Liver (tissue), 9 donors: Measurements from ENCODE around the gene SLFN12L. TPM values are rescaled to one million over a fixed set of nuclear protein-coding genes. Genes with fewer than 3 reads are reported as not detected.
A peak's percentile ranks its signal among the peaks of the same experiment; 100 is the strongest.

Experiments used
- DNase-seq: peaks from one replicate; pipeline ENCODE4 v3.0.0-alpha.2; 2017; ENCODE audit warnings: low spot score
- H3K27ac ChIP-seq, 2 donors: one replicate each; pipeline ENCODE4 v1.7.0; 2013; ENCODE audit warnings: inconsistent platforms in 2 of 2, low read length in 2 of 2, control low read depth in 1 of 2, low read depth in 1 of 2, mild to moderate bottlenecking in 1 of 2
- H3K27me3 ChIP-seq, 4 donors: one replicate each; pipeline versions ENCODE4 v1.6.1 to v1.7.0; 2013; ENCODE audit warnings: low read length in 3 of 4, inconsistent platforms in 1 of 4, mild to moderate bottlenecking in 1 of 4, moderate library complexity in 1 of 4; ENCODE audit not compliant: control insufficient read depth in 4 of 4, insufficient read depth in 4 of 4
- H3K36me3 ChIP-seq, 4 donors: one replicate each; pipeline versions ENCODE4 v1.6.1 to v1.7.0; 2013; ENCODE audit warnings: low read length in 3 of 4, mild to moderate bottlenecking in 3 of 4, low read depth in 1 of 4, moderate library complexity in 1 of 4; ENCODE audit not compliant: control insufficient read depth in 4 of 4, insufficient read depth in 3 of 4
- H3K4me1 ChIP-seq, 4 donors: one replicate each; pipeline versions ENCODE4 v1.6.1 to v1.7.0; 2013; ENCODE audit warnings: low read length in 3 of 4, mild to moderate bottlenecking in 3 of 4, moderate library complexity in 1 of 4; ENCODE audit not compliant: control insufficient read depth in 4 of 4, insufficient read depth in 4 of 4
- H3K4me3 ChIP-seq, 3 donors: one replicate each; pipeline versions ENCODE4 v1.6.1 to v1.7.0; 2013; ENCODE audit warnings: low read length in 3 of 3, control low read depth in 1 of 3, low read depth in 1 of 3, mild to moderate bottlenecking in 1 of 3
- H3K9ac ChIP-seq, 2 donors: one replicate each; pipeline ENCODE4 v1.7.0; 2013; ENCODE audit warnings: low read length in 2 of 2, mild to moderate bottlenecking in 2 of 2, moderate library complexity in 2 of 2, control low read depth in 1 of 2, low read depth in 1 of 2
- H3K9me3 ChIP-seq, 4 donors: one replicate each; pipeline versions ENCODE4 v1.6.1 to v1.7.0; 2013; ENCODE audit warnings: low read length in 3 of 4; ENCODE audit not compliant: control insufficient read depth in 4 of 4
- ATF3 ChIP-seq: IDR thresholded peaks from 2 replicates; pipeline ENCODE4 v1.6.1; 2016; ENCODE audit warnings: antibody characterized with exemption
- CTCF ChIP-seq: fragments of 150-350 bp; IDR thresholded peaks from 2 replicates; pipeline ENCODE4 v1.5.1; 2017; ENCODE audit warnings: improper control_type of control experiment, low read depth, low read length; ENCODE audit not compliant: missing input control
- EGR1 ChIP-seq, 2 donors: IDR thresholded peaks; 2 replicates each; pipeline ENCODE4 v1.6.1; 2016 to 2018; ENCODE audit warnings: antibody characterized with exemption in 2 of 2, low read depth in 2 of 2
- FOXA1 ChIP-seq: IDR thresholded peaks from 2 replicates; pipeline ENCODE4 v1.6.1; 2016; ENCODE audit warnings: antibody characterized with exemption
- FOXA2 ChIP-seq: IDR thresholded peaks from 2 replicates; pipeline ENCODE4 v1.6.1; 2016; ENCODE audit warnings: antibody characterized with exemption
- GABPA ChIP-seq, 2 donors: IDR thresholded peaks in 1 of 2; conservative IDR thresholded peaks in 1 of 2; 2 replicates each; pipeline ENCODE4 v1.6.1; 2016; ENCODE audit warnings: antibody characterized with exemption in 2 of 2, mild to moderate bottlenecking in 1 of 2, moderate library complexity in 1 of 2
- HNF4A ChIP-seq, 2 donors: conservative IDR thresholded peaks; 2 replicates each; pipeline ENCODE4 v1.6.1; 2016; ENCODE audit warnings: antibody characterized with exemption in 2 of 2, mild to moderate bottlenecking in 2 of 2
- HNF4G ChIP-seq: IDR thresholded peaks from 2 replicates; pipeline ENCODE4 v1.6.1; 2016; ENCODE audit warnings: antibody characterized with exemption
- JUND ChIP-seq, 2 donors: IDR thresholded peaks; 2 replicates each; pipeline ENCODE4 v1.6.1; 2016; ENCODE audit warnings: antibody characterized with exemption in 2 of 2
- MAX ChIP-seq: IDR thresholded peaks from 2 replicates; pipeline ENCODE4 v1.6.1; 2016; ENCODE audit warnings: antibody characterized with exemption
- NR2F2 ChIP-seq: IDR thresholded peaks from 2 replicates; pipeline ENCODE4 v1.6.1; 2016; ENCODE audit warnings: antibody characterized with exemption
- RAD21 ChIP-seq, 2 donors: IDR thresholded peaks; 2 replicates each; pipeline ENCODE4 v1.6.1; 2016; ENCODE audit warnings: antibody characterized with exemption in 2 of 2, mild to moderate bottlenecking in 2 of 2
- RXRA ChIP-seq, 2 donors: IDR thresholded peaks; 2 replicates each; pipeline ENCODE4 v1.6.1; 2017 to 2018; ENCODE audit warnings: antibody characterized with exemption in 2 of 2, mild to moderate bottlenecking in 1 of 2
- SP1 ChIP-seq: IDR thresholded peaks from 2 replicates; pipeline ENCODE4 v1.6.1; 2018; ENCODE audit warnings: antibody characterized with exemption, mild to moderate bottlenecking
- TAF1 ChIP-seq: conservative IDR thresholded peaks from 2 replicates; pipeline ENCODE4 v1.6.1; 2016; ENCODE audit warnings: antibody characterized with exemption, mild to moderate bottlenecking
- YY1 ChIP-seq: IDR thresholded peaks from 2 replicates; pipeline ENCODE4 v1.6.1; 2016; ENCODE audit warnings: antibody characterized with exemption, mild to moderate bottlenecking
- ZBTB33 ChIP-seq: IDR thresholded peaks from 2 replicates; pipeline ENCODE4 v1.6.1; 2016; ENCODE audit warnings: antibody characterized with exemption
- WGBS: extraction: QIAGEN DNeasy Blood & Tissue Kit; methylation state at CpG from one replicate; pipeline ENCODE4 v1.1.7; 2013; 5-methylcytosine and 5-hydroxymethylcytosine counted together
- polyA plus RNA-seq, 2 donors: library from polyadenylated mRNA; stranded (reverse) in 1 of 2; unstranded in 1 of 2; fragments of 200-250 nt in 1 of 2; fragments of >200 nt in 1 of 2; fragmentation: Nextera tagmentation in 1 of 2; extraction: Ambion mirVana in 1 of 2; gene quantifications; one replicate each; pipeline versions ENCODE4 v1.2.1 to v1.2.3, GENCODE V29; 2013 to 2015
- total RNA-seq, 2 donors: library from RNA; depleted of rRNA; stranded (reverse); fragments of >200 nt; gene quantifications; one replicate each; pipeline ENCODE4 v1.2.3, GENCODE V29; 2014
- donor health status: healthy.
- donor health status: healthy.
- donor health status: healthy.
- donor health status: healthy.
- donor health status: healthy.

Gene SLFN12L
- total and polyA plus RNA-seq, 4 donors, result 0.09 to 2.2 (median 0.27) TPM

DNA sequence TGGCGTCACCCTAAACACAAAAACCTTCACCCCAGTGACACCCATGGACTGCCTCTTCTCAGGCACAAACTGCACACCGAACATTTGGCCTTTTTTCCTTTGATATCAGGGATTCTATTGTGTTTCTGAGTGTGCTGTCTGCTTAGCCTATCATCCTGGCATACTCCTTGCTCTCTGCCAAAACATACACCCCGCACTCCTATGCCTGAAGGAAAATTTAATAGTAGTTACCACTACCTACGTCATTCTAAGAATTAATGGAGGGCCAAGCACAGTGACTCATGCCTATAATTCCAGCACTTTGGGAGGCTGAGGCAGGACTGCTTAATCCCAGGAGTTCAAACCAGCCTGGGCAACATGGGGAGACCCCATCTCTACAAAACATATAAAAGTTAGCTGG is 69.0 kb downstream of the SLFN12L start:
- WGBS, result 66% methylated on average over 4 of the region's 4 CpGs

DNA sequence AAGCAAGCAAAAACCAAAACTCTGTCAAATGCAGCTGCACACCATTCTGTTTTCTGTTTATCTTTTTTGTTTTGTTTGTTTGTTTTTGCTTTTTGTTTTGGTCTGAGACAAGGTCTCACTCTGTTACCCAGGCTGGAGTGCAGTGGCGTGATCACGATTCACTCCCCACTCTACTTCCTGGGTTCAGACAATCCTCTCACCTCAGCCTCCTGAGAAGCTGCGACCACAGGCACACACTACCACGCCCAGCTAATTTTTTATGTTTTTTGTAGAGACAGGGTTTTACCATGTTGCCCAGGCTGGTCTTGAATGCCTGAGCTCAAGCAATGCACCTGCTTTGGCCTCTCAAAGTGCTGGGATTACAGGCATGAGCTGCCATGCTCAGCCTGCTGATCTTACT is 69.7 kb downstream of the SLFN12L start:
- TF ChIP-seq EGR1 (IDR thresholded peaks at IDR 0.05; ENCODE audit: low read depth in 2 of 2) (no peak), TAF1 (no peak), FOXA1 (no peak)
- Histone ChIP-seq H3K36me3 (no peaks in the 10 kb centered on the region), H3K27ac (no peak overlapping the region), H3K4me3 (no peak overlapping the region), H3K4me1 (no peaks in the 10 kb centered on the region), H3K27me3 (peaks cover 0 to 4% (median 0%) of the 10 kb centered on the region in 4 donors), H3K9ac (no peak overlapping the region), H3K9me3 (no peaks in the 10 kb centered on the region)
- DNase-seq, result no peak
- WGBS, result 79% methylated on average over 4 of the region's 4 CpGs

More for the DNA sequence above, 69.0 kb downstream of the SLFN12L start:
- DNase-seq, result no peak
- H3K9ac ChIP-seq, result no peak overlapping the region
- TF ChIP-seq JUND (IDR thresholded peaks at IDR 0.05), result no peak
- no peak for TF ChIP-seq ZBTB33
- TF ChIP-seq MAX, result no peak
- TF ChIP-seq TAF1, result no peak
- no peak for TF ChIP-seq SP1
- no peak for TF ChIP-seq ATF3
- TF ChIP-seq YY1, result no peak
- TF ChIP-seq HNF4A (conservative IDR thresholded peaks at IDR 0.05), result no peak
- no peak for TF ChIP-seq RAD21 (IDR thresholded peaks at IDR 0.05)
- TF ChIP-seq GABPA (IDR thresholded peaks at IDR 0.05 in 1 of 2, conservative IDR thresholded peaks at IDR 0.05 in 1 of 2), result no peak
- no peak for TF ChIP-seq CTCF
- TF ChIP-seq FOXA2, result no peak
- no peaks in the 10 kb centered on the region for H3K27me3 ChIP-seq
- H3K9me3 ChIP-seq, result no peaks in the 10 kb centered on the region
- H3K4me3 ChIP-seq, result no peak overlapping the region
- no peaks in the 10 kb centered on the region for H3K4me1 ChIP-seq
- H3K27ac ChIP-seq, result no peak overlapping the region
- H3K36me3 ChIP-seq, result no peaks in the 10 kb centered on the region

GRCh38 chr17:35460354-35460851 is 77.1 kb downstream of the SLFN12L start:
- Histone ChIP-seq H3K27ac (no peak overlapping the region), H3K36me3 (no peaks in the 10 kb centered on the region), H3K9me3 (no peaks in the 10 kb centered on the region), H3K9ac (no peak overlapping the region), H3K27me3 (peaks cover 2 to 7% (median 4%) of the 10 kb centered on the region in 4 donors), H3K4me3 (peak overlapping the region in 1 of 3 donors; percentile 29), H3K4me1 (peaks cover 0 to 2% (median under 1%) of the 10 kb centered on the region in 4 donors)
- WGBS, result 10% methylated on average over 44 of the region's 44 CpGs
- peak; percentile 40 for DNase-seq
- TF ChIP-seq ATF3 (no peak), NR2F2 (no peak), FOXA1 (no peak), GABPA (IDR thresholded peaks at IDR 0.05 in 1 of 2, conservative IDR thresholded peaks at IDR 0.05 in 1 of 2) (no peak), TAF1 (no peak), HNF4G (no peak), MAX (no peak), RXRA (IDR thresholded peaks at IDR 0.05) (no peak), FOXA2 (no peak), EGR1 (IDR thresholded peaks at IDR 0.05; ENCODE audit: low read depth in 2 of 2) (no peak), ZBTB33 (no peak), JUND (IDR thresholded peaks at IDR 0.05) (no peak)
